BJ (cell line): ENCODE results near the gene PHLDA2. TPM values are rescaled to one million over a fixed set of nuclear protein-coding genes. Genes with fewer than 3 reads are reported as not detected.

ENCODE experiments used
- CTCF ChIA-PET: fragments of 350-600 bp; formaldehyde crosslinking; extraction: SDS; loops from one replicate; lab custom pipeline; 2021; ENCODE audit warnings: antibody characterized with exemption, inconsistent platforms; lab: Yijun Ruan, JAX
- POLR2A ChIA-PET: fragments of 300-600 bp; sonication (Branson Sonifier 250); formaldehyde crosslinking; extraction: SDS; loops from one replicate; lab custom pipeline; 2021; ENCODE audit warnings: antibody characterized with exemption; lab: Charles Lee
- DNase-seq: peaks from one replicate; pipeline ENCODE4 v3.0.0-alpha.2; 2011; ENCODE audit warnings: low read depth
- H3K27me3 ChIP-seq: 2 replicates; pipeline ENCODE4 v1.6.0; 2011; ENCODE audit warnings: low read length; ENCODE audit not compliant: control insufficient read depth, insufficient read depth
- H3K36me3 ChIP-seq: 2 replicates; pipeline ENCODE4 v1.5.1; 2011; ENCODE audit warnings: low read length; ENCODE audit not compliant: control insufficient read depth, insufficient read depth
- H3K4me3 ChIP-seq: 2 replicates; pipeline ENCODE4 v1.5.1; 2011; ENCODE audit warnings: low read depth, mild to moderate bottlenecking, control low read depth, low read length
- polyA plus RNA-seq: library from polyadenylated mRNA; depleted of rRNA; stranded (reverse); fragments of >200 nt; gene quantifications from 2 replicates; pipeline ENCODE4 v1.2.3, GENCODE V29; 2011
- TF ChIP-seq, protein P1 (sequence below): IDR thresholded peaks from 2 replicates; pipeline ENCODE4 v1.5.1; 2011; ENCODE audit warnings: low read depth, mild to moderate bottlenecking, control low read depth, inconsistent platforms, low read length, moderate library complexity; ENCODE audit not compliant: insufficient read depth

PHLDA2 gene
- polyA plus RNA-seq, 1 experiment: 12.8 TPM

GRCh38 chr11:2974272-2974671, 45.1 kb upstream of the PHLDA2 start:
- ChIA-PET POLR2A (no interaction called here), CTCF (interaction anchor here (0.7 kb wide), 1 partner anchor 73 kb away, joined by 3 read pairs; no protein-coding TSS in a partner anchor)
- no peaks in the 10 kb centered on the region for H3K27me3 ChIP-seq
- H3K36me3 ChIP-seq: peaks cover 16% of the 10 kb centered on the region
- TF ChIP-seq, protein P1, sequence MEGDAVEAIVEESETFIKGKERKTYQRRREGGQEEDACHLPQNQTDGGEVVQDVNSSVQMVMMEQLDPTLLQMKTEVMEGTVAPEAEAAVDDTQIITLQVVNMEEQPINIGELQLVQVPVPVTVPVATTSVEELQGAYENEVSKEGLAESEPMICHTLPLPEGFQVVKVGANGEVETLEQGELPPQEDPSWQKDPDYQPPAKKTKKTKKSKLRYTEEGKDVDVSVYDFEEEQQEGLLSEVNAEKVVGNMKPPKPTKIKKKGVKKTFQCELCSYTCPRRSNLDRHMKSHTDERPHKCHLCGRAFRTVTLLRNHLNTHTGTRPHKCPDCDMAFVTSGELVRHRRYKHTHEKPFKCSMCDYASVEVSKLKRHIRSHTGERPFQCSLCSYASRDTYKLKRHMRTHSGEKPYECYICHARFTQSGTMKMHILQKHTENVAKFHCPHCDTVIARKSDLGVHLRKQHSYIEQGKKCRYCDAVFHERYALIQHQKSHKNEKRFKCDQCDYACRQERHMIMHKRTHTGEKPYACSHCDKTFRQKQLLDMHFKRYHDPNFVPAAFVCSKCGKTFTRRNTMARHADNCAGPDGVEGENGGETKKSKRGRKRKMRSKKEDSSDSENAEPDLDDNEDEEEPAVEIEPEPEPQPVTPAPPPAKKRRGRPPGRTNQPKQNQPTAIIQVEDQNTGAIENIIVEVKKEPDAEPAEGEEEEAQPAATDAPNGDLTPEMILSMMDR: no peak
- DNase-seq: no peak
- no peak overlapping the region for H3K4me3 ChIP-seq

- peaks cover 28% of the 10 kb centered on the region for H3K36me3 ChIP-seq
- CTCF ChIA-PET: no interaction called here
- no peak for DNase-seq
- H3K27me3 ChIP-seq: no peaks in the 10 kb centered on the region
- no peak overlapping the region for H3K4me3 ChIP-seq
- POLR2A ChIA-PET: no interaction called here
- TF ChIP-seq, protein P1: no peak
Measured at GRCh38 chr11:2968341-2968900, 39.2 kb upstream of the PHLDA2 start.

- CTCF ChIA-PET: no interaction called here
- Histone ChIP-seq H3K4me3 (no peak overlapping the region), H3K36me3 (peaks cover 28% of the 10 kb centered on the region), H3K27me3 (no peaks in the 10 kb centered on the region)
- POLR2A ChIA-PET: no interaction called here
- no peak for DNase-seq
- TF ChIP-seq, protein P1: no peak
Measured at GRCh38 chr11:2964782-2965181, 35.6 kb upstream of the PHLDA2 start.

DNA sequence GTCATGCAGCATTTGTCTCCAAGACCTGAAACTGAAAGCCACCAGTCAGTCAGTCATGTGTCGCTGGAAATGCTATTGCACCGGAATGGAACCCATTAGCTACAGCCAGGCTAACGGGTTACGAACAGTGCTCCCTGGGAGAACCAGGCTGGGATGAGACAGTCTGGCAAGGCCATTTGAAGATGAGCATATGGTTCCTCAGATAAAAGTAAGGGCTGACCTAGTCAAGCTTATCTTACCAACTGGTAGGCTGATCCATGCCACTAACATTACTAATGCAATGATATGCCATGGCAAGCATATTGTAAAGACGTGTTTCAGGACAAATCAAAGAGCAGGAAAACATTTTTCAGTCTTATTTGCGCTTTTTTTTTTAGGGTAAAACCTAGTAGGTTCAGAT, 34.5 kb upstream of the PHLDA2 start:
- Histone ChIP-seq H3K4me3 (no peak overlapping the region), H3K27me3 (no peaks in the 10 kb centered on the region), H3K36me3 (peaks cover 27% of the 10 kb centered on the region)
- ChIA-PET POLR2A (no interaction called here), CTCF (no interaction called here)
- DNase-seq: no peak
- TF ChIP-seq, protein P1: no peak

- TF ChIP-seq, protein P1: no peak
- Histone ChIP-seq H3K36me3 (peaks cover 24% of the 10 kb centered on the region), H3K27me3 (no peaks in the 10 kb centered on the region), H3K4me3 (no peak overlapping the region)
- DNase-seq: no peak
- ChIA-PET POLR2A (no interaction called here), CTCF (interaction anchor here (0.6 to 1.4 kb wide), 2 partner anchors 13 to 75 kb away, joined by 4 to 5 read pairs; no protein-coding TSS in a partner anchor)
Measured at GRCh38 chr11:2963112-2963754, 34.0 kb upstream of the PHLDA2 start.
